Effector CD8-positive, alpha-beta T cell (primary cell): ENCODE measurements around the gene MUC5B.
"Not testable (repeated sequence)": the region's sequence is repeated elsewhere in the genome, so short reads cannot be mapped to it uniquely, and the experiment has no call there.

ENCODE experiments used
- DNase-seq: peaks from one replicate; lab custom pipeline; 2025; lab: John Stamatoyannopoulos, UW

MUC5B gene

GRCh38 chr11:1232883-1233321, 10.0 kb downstream of the MUC5B start:
- DNase-seq: no peak

- no peak for DNase-seq
Measured at GRCh38 chr11:1233351-1234053, 10.6 kb downstream of the MUC5B start.

- no peak for DNase-seq
Measured at GRCh38 chr11:1234054-1234720, 11.3 kb downstream of the MUC5B start.

- no peak for DNase-seq
Measured at GRCh38 chr11:1234771-1235305, 12.0 kb downstream of the MUC5B start.

GRCh38 chr11:1235306-1235900, 12.5 kb downstream of the MUC5B start:
- no peak for DNase-seq

DNA sequence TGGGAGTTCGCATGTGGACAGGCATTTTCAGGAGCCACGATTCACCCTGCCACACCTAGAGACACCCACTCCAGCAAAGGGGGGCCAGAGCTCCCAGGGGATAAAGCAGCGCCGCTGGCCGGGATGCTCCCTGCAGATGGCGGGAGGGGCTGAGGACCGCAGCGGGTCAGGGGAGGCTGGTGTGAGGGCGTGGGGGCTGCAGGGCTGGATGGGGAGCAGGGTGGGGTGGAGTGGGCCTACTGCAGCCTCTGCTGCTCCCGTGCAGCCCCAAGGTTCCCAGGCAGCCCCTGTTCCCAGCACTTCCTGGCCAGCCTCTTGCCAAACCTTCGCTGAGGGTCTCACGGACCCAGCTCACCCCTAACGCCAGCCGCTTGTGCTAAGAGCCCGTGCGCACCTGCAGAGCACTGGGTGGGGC, 13.0 kb downstream of the MUC5B start:
- DNase-seq: no peak

- DNase-seq: no peak
Measured at GRCh38 chr11:1236316-1237127, 13.7 kb downstream of the MUC5B start.

DNA sequence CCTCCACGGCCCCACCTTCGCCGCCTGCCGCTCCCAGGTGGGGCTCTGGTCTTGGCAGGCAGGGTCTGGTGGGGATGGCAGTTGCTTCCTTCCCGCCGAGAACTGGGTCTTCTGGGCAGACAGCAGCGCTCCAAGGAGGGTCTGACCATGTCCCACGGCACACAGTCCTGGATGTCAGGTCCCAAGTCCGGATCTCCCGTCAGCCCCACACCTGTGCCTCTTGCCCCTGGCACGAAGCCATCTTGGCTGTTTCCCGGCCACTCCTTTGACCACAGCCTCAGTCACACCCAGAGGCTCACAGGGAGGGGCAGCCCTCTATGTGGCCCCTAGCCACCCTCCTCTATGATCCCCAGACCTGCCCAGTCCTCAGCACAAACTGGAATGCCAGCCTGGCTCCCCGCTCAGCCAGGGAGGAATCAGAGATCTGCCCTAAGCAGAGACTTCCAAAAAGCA, 14.3 kb downstream of the MUC5B start:
- no peak for DNase-seq

DNA sequence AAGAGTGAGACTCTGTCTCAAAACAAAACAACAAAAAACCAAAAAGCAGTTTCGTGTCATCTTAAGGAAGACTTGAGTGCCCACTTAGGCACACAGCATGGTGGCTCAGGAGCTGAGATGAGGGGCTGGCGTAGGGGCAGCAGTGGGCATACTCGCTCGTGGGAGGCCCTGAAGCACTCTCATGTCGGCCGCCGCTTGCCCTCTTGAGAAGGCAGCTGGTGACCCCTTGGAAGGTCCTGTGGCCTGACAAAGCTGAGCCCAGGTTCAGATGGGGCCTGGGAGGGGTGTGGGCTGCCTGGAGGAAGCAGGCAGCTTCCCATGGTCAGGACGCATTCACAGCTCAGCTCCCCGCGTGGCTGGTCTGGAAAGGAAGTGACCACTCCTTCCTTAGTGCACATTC, 15.0 kb downstream of the MUC5B start:
- DNase-seq: no peak

DNA sequence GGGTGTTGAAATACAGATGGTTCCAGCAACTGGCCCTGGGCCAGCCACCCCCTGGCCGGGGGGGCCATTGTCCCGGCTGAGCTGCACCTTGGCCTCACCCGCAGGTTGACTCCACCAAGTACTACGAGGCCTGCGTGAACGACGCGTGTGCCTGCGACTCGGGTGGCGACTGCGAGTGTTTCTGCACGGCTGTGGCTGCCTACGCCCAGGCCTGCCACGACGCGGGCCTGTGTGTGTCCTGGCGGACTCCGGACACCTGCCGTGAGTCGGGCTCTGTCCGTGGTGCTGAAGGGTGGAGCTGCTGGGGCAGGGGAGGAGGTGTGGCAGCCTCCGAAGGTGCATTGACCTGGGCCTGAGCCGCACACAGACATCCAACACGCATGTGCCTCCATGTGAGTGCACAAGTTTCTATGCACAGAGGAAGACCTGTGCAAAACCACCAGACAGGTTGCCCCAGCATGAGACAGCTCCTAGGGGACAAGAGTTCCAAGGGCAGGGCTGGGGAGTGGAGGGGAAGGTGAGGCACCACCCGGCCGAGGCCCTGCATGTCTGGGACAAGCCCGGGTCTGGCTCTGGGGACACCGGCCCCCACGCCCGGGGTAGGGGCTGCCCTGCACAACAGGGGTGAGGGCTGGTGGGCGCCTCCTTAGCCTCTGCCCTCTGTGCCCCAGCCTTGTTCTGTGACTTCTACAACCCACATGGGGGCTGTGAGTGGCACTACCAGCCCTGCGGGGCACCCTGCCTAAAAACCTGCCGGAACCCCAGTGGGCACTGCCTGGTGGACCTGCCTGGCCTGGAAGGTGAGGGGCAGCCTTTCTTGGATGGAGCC, 16.1 kb downstream of the MUC5B start:
- DNase-seq: no peak

GRCh38 chr11:1239596-1240205, 16.8 kb downstream of the MUC5B start:
- DNase-seq: no peak

GRCh38 chr11:1240771-1241170, 17.9 kb downstream of the MUC5B start:
- DNase-seq: no peak

GRCh38 chr11:1241706-1242105, 18.8 kb downstream of the MUC5B start:
- DNase-seq: no peak

- no peak for DNase-seq
Measured at GRCh38 chr11:1242289-1242688, 19.4 kb downstream of the MUC5B start.

- DNase-seq: not testable (repeated sequence)
Measured at GRCh38 chr11:1242751-1243150, 19.9 kb downstream of the MUC5B start.

- not testable (repeated sequence) for DNase-seq
Measured at GRCh38 chr11:1243521-1243920, 20.7 kb downstream of the MUC5B start.

DNA sequence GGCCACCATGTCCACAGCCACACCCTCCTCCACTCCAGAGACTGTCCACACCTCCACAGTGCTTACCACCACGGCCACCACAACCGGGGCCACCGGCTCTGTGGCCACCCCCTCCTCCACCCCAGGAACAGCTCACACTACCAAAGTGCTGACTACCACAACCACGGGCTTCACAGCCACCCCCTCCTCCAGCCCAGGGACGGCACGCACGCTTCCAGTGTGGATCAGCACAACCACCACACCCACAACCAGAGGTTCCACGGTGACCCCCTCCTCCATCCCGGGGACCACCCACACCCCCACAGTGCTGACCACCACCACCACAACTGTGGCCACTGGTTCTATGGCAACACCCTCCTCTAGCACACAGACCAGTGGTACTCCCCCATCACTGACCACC, 21.7 kb downstream of the MUC5B start:
- not testable (repeated sequence) for DNase-seq

GRCh38 chr11:1245717-1246116, 22.9 kb downstream of the MUC5B start:
- not testable (repeated sequence) for DNase-seq

- DNase-seq: not testable (repeated sequence)
Measured at GRCh38 chr11:1246301-1246700, 23.4 kb downstream of the MUC5B start.

DNA sequence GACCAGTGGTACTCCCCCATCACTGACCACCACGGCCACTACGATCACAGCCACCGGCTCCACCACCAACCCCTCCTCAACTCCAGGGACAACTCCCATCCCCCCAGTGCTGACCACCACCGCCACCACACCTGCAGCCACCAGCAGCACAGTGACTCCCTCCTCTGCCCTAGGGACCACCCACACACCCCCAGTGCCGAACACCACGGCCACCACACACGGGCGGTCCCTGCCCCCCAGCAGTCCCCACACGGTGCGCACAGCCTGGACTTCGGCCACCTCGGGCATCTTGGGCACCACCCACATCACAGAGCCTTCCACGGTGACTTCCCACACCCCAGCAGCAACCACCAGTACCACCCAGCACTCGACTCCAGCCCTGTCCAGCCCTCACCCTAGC, 24.2 kb downstream of the MUC5B start:
- DNase-seq: not testable (repeated sequence)

DNA sequence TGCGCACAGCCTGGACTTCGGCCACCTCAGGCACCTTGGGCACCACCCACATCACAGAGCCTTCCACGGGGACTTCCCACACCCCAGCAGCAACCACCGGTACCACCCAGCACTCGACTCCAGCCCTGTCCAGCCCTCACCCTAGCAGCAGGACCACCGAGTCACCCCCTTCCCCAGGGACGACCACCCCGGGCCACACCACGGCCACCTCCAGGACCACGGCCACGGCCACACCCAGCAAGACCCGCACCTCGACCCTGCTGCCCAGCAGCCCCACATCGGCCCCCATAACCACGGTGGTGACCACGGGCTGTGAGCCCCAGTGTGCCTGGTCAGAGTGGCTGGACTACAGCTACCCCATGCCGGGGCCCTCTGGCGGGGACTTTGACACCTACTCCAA, 26.1 kb downstream of the MUC5B start:
- not testable (repeated sequence) for DNase-seq
